ENCODE data around the gene LANCL2.

LANCL2 gene

DNA sequence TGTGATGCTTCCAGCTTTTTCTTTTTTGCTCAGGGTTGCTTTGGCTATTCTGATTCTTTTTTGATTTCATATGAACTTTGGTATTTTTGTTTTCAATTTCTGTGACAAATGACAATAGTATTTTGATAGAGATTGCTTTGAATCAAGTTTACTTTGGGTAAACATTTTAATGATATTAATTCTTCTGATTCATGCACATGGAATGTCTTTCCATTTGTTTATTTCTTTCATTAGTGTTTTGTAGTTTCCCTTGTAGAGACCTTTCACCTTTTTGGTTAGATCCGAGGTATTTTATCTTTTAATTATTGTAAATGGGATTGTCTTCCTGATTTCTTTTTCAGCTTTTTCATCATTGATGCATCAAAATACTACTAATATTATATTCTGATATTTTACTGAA, 93.2 kb downstream of the LANCL2 start:
- TF ChIP-seq CTCF (IDR thresholded peaks at IDR 0.05), result no peak

DNA sequence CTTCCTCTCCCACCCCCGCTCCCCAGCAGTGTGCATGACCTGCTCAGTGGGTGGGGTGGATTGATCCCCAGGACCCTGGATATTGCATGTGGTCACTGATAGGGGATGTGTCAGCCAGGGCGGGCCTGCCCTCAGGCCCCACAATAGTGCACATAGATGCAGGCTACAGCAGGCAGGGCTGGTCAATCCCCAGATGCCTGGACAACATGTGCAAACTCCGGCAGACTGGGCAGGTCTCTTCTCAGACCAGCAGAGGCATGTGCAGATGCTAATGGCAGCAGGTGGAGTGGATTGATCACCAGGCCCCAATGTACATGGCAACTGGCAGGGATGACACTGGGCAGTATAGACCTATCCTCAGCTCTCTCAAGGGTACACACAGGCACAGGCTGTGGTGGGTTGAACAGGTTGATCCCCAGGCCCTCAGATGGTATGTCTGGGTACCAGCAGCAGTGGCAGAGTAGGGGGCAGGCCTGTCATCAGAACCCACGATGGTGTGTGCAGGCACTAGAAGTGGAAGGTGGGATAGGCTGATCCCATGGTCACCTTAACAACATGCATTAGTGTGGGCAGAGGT, 98.6 kb downstream of the LANCL2 start:
- no peak for TF ChIP-seq CTCF (IDR thresholded peaks at IDR 0.05)

GRCh38 chr7:55464422-55464821, 99.3 kb downstream of the LANCL2 start:
- no peak for TF ChIP-seq CTCF (IDR thresholded peaks at IDR 0.05)

DNA sequence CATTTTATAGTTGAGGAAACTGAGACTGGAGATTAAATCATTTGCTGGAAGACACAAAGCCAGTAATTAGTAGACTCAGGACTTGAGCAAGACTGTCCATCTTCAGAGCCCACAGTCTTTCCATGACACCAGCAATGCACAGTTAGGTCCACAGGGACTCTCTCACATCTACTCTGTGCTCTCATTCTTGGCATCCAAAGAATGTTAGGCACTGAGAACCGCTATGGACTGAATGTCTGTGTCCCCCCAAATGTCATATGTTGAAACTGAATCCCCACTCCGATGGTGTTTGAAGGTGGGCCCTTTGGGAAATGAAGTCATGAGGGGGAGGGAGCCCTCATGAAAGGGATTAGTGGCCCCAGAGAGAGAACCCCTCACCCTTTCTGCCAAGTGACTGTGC, 100.6 kb downstream of the LANCL2 start:
- no peak for TF ChIP-seq CTCF (IDR thresholded peaks at IDR 0.05)

DNA sequence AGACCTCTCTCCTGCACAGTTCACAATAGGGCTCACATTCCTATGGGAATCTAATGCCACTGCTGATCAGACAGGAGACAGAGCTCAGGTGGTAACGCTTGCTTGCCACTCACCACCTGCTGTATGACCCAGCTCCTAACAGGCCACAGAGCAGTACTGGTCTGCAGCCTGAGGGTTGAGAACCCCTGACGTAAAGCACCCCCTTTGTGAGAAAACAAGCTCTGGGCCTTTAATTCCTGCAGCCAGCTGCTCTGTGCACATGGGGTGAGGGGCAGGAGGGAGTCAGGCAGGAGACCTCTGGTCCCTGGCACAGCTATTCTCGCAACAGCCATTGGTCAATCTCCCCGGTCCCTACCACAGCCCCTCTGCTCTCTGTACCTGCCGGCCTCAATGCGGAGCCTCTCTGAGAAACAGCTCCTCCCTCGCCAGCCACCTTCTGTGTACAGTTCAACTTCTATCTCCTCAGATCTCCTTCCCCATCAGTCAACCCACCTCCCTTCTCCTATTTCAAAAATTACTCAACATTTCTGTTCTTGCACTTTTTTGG, 102.0 kb downstream of the LANCL2 start:
- TF ChIP-seq CTCF (IDR thresholded peaks at IDR 0.05), result no peak

DNA sequence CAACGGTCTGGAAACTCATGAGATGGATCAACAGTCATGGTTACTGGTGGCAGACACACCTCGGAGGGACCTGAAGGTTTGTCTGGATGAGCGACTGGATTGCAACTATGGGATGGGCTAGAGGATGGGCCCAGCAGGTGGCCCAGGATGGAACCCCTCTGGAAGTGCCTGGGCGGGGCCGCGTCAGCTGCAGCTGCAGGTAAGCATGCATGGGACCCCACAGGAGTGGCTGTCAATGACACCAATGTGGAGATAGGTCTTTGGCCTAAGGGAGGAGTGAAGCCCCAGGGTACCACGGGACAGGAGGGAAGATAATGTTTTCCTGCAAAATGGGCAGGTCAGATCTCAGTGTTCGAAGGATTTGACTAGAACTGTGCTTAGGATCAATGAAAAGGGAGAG, 103.4 kb downstream of the LANCL2 start:
- TF ChIP-seq CTCF (IDR thresholded peaks at IDR 0.05), result no peak

- TF ChIP-seq CTCF (IDR thresholded peaks at IDR 0.05), result no peak
Observed at GRCh38 chr7:55469271-55469681, 104.1 kb downstream of the LANCL2 start.

- TF ChIP-seq CTCF (IDR thresholded peaks at IDR 0.05), result no peak
Observed at GRCh38 chr7:55469721-55470120, 104.6 kb downstream of the LANCL2 start.

Measured in LNCAP (cell line).